Adipocyte (in vitro differentiated cells): ENCODE measurements around the gene BBS7.

Experiments used
- DNase-seq: peaks from one replicate; pipeline ENCODE4 v3.0.0-alpha.2; 2015; ENCODE audit warnings: low read depth
- H3K27me3 ChIP-seq: replicated peaks from 2 replicates; pipeline ENCODE4 v1.7.0; 2013; ENCODE audit warnings: mild to moderate bottlenecking, low read length, moderate library complexity; ENCODE audit not compliant: control insufficient read depth, insufficient read depth
- H3K36me3 ChIP-seq: 2 replicates; pipeline ENCODE4 v1.7.0; 2013; ENCODE audit warnings: low read length, mild to moderate bottlenecking, moderate library complexity; ENCODE audit not compliant: control insufficient read depth, insufficient read depth, severe bottlenecking
- H3K4me1 ChIP-seq: 2 replicates; pipeline ENCODE4 v1.7.0; 2013; ENCODE audit warnings: mild to moderate bottlenecking, low read length, moderate library complexity; ENCODE audit not compliant: control insufficient read depth, insufficient read depth
- H3K4me3 ChIP-seq: 2 replicates; pipeline ENCODE4 v1.7.0; 2013; ENCODE audit warnings: mild to moderate bottlenecking, low read length, moderate library complexity
- H3K9ac ChIP-seq: 2 replicates; pipeline ENCODE4 v1.7.0; 2013; ENCODE audit warnings: mild to moderate bottlenecking, low read length, moderate library complexity
- H3K9me3 ChIP-seq: 2 replicates; pipeline ENCODE4 v1.7.0; 2013; ENCODE audit warnings: mild to moderate bottlenecking, low read length, moderate library complexity; ENCODE audit not compliant: control insufficient read depth

BBS7 gene

GRCh38 chr4:121806411-121806810, 63.9 kb downstream of the BBS7 start:
- Histone ChIP-seq H3K27me3 (no peaks in the 10 kb centered on the region), H3K4me1 (peaks cover 7% of the 10 kb centered on the region), H3K9ac (no peak overlapping the region), H3K36me3 (peaks cover 70% of the 10 kb centered on the region), H3K9me3 (no peaks in the 10 kb centered on the region), H3K4me3 (no peak overlapping the region)
- no peak for DNase-seq

GRCh38 chr4:121801715-121802075, 68.6 kb downstream of the BBS7 start:
- no peak for DNase-seq
- H3K9ac ChIP-seq: peak overlapping the region; percentile 95

GRCh38 chr4:121800961-121801714, 69.1 kb downstream of the BBS7 start, which contains the start of gene EXOSC9:
Gene EXOSC9 (plus strand): TSS chr4:121801323. CDS start chr4:121801425, 102 bp downstream.
- H3K9ac ChIP-seq: peak within 1 kb of the TSS; percentile 95
- DNase-seq: peak; percentile 98
- H3K36me3 ChIP-seq: peaks cover 30% of the 10 kb centered on the region
- no peaks in the 10 kb centered on the region for H3K9me3 ChIP-seq
- H3K27me3 ChIP-seq: no peaks in the 10 kb centered on the region
- H3K4me3 ChIP-seq: peak within 1 kb of the TSS; percentile 98
- H3K4me1 ChIP-seq: peaks cover 18% of the 10 kb centered on the region

More at GRCh38 chr4:121801715-121802075, 68.6 kb downstream of the BBS7 start:
- H3K36me3 ChIP-seq: peaks cover 34% of the 10 kb centered on the region
- H3K4me3 ChIP-seq: peak overlapping the region; percentile 98
- peaks cover 18% of the 10 kb centered on the region for H3K4me1 ChIP-seq
- H3K27me3 ChIP-seq: no peaks in the 10 kb centered on the region
- no peaks in the 10 kb centered on the region for H3K9me3 ChIP-seq

- H3K36me3 ChIP-seq: peaks cover 26% of the 10 kb centered on the region
- no peak for DNase-seq
- H3K9me3 ChIP-seq: no peaks in the 10 kb centered on the region
- peak overlapping the region; percentile 95 for H3K9ac ChIP-seq
- H3K27me3 ChIP-seq: no peaks in the 10 kb centered on the region
- peak overlapping the region; percentile 98 for H3K4me3 ChIP-seq
- peaks cover 18% of the 10 kb centered on the region for H3K4me1 ChIP-seq
These were observed 69.7 kb downstream of the BBS7 start for GRCh38 chr4:121800638-121800960.

GRCh38 chr4:121799867-121800501, 70.3 kb downstream of the BBS7 start:
- no peak overlapping the region for H3K9ac ChIP-seq
- peaks cover 18% of the 10 kb centered on the region for H3K4me1 ChIP-seq
- peaks cover 22% of the 10 kb centered on the region for H3K36me3 ChIP-seq
- no peak for DNase-seq
- no peaks in the 10 kb centered on the region for H3K27me3 ChIP-seq
- no peaks in the 10 kb centered on the region for H3K9me3 ChIP-seq
- peak overlapping the region; percentile 98 for H3K4me3 ChIP-seq

GRCh38 chr4:121799208-121799823, 71.0 kb downstream of the BBS7 start:
- H3K27me3 ChIP-seq: no peaks in the 10 kb centered on the region
- H3K9me3 ChIP-seq: no peaks in the 10 kb centered on the region
- peak overlapping the region; percentile 11 for H3K9ac ChIP-seq
- peaks cover 15% of the 10 kb centered on the region for H3K36me3 ChIP-seq
- no peak overlapping the region for H3K4me3 ChIP-seq
- H3K4me1 ChIP-seq: peaks cover 25% of the 10 kb centered on the region
- no peak for DNase-seq

- Histone ChIP-seq H3K27me3 (no peaks in the 10 kb centered on the region), H3K4me3 (no peak overlapping the region), H3K9me3 (no peaks in the 10 kb centered on the region), H3K9ac (no peak overlapping the region), H3K36me3 (no peaks in the 10 kb centered on the region), H3K4me1 (peaks cover 22% of the 10 kb centered on the region)
- DNase-seq: no peak
These were observed 74.0 kb downstream of the BBS7 start for GRCh38 chr4:121796283-121796682.

- Histone ChIP-seq H3K36me3 (no peaks in the 10 kb centered on the region), H3K9ac (no peak overlapping the region), H3K9me3 (no peaks in the 10 kb centered on the region), H3K27me3 (no peaks in the 10 kb centered on the region), H3K4me3 (no peak overlapping the region), H3K4me1 (peaks cover 23% of the 10 kb centered on the region)
- no peak for DNase-seq
These were observed 75.6 kb downstream of the BBS7 start for GRCh38 chr4:121794505-121795188.

- Histone ChIP-seq H3K27me3 (no peaks in the 10 kb centered on the region), H3K4me3 (no peak overlapping the region), H3K36me3 (no peaks in the 10 kb centered on the region), H3K4me1 (peaks cover 34% of the 10 kb centered on the region), H3K9ac (no peak overlapping the region), H3K9me3 (no peaks in the 10 kb centered on the region)
- no peak for DNase-seq
These were observed 77.3 kb downstream of the BBS7 start for GRCh38 chr4:121792966-121793365.

GRCh38 chr4:121791481-121791880, 78.8 kb downstream of the BBS7 start:
- Histone ChIP-seq H3K9ac (no peak overlapping the region), H3K27me3 (no peaks in the 10 kb centered on the region), H3K4me1 (peaks cover 41% of the 10 kb centered on the region), H3K36me3 (no peaks in the 10 kb centered on the region), H3K9me3 (no peaks in the 10 kb centered on the region), H3K4me3 (no peak overlapping the region)
- peak; percentile 61 for DNase-seq

GRCh38 chr4:121790976-121791375, 79.3 kb downstream of the BBS7 start:
- H3K4me1 ChIP-seq: peaks cover 46% of the 10 kb centered on the region
- no peaks in the 10 kb centered on the region for H3K27me3 ChIP-seq
- H3K9me3 ChIP-seq: no peaks in the 10 kb centered on the region
- DNase-seq: no peak
- H3K36me3 ChIP-seq: no peaks in the 10 kb centered on the region
- no peak overlapping the region for H3K4me3 ChIP-seq
- no peak overlapping the region for H3K9ac ChIP-seq
